MCF 10A (cell line): ENCODE measurements around the gene RNF5. TPM values are rescaled to one million over a fixed set of nuclear protein-coding genes. Genes with fewer than 3 reads are reported as not detected.

ENCODE experiments used
- BruUV-seq: library from RNA; stranded (reverse); fragments of 400-500 nt; replicated peaks from 2 replicates; lab custom pipeline; 2021; lab: Mats Ljungman, UMichigan
- CTCF ChIA-PET: fragments of 300-600 bp; sonication (Branson Sonifier 250); formaldehyde crosslinking; extraction: SDS; loops from one replicate; lab custom pipeline; 2021; ENCODE audit warnings: antibody characterized with exemption, inconsistent platforms; lab: Yijun Ruan, JAX
- POLR2A ChIA-PET: fragments of 300-600, 350-650 bp; sonication (Branson Sonifier 250); formaldehyde crosslinking; extraction: SDS; loops from one replicate; lab custom pipeline; 2020; ENCODE audit warnings: antibody characterized with exemption, inconsistent platforms; lab: Yijun Ruan, JAX
- DNase-seq: peaks from one replicate; pipeline ENCODE4 v3.0.0-alpha.2; 2018; ENCODE audit not compliant: unreplicated experiment
- H3K27ac Mint-ChIP-seq: one replicate; pipeline ENCODE4 v1.8.0; 2022; ENCODE audit warnings: mild to moderate bottlenecking, low read depth, mixed read lengths; ENCODE audit not compliant: unreplicated experiment
- H3K27me3 Mint-ChIP-seq: one replicate; pipeline ENCODE4 v1.8.0; 2022; ENCODE audit warnings: mixed read lengths; ENCODE audit not compliant: insufficient read depth, unreplicated experiment
- H3K36me3 Mint-ChIP-seq: one replicate; pipeline ENCODE4 v1.8.0; 2022; ENCODE audit warnings: mild to moderate bottlenecking, moderate library complexity, mixed read lengths; ENCODE audit not compliant: insufficient read depth, unreplicated experiment
- H3K4me1 Mint-ChIP-seq: one replicate; pipeline ENCODE4 v1.8.0; 2022; ENCODE audit warnings: mixed read lengths; ENCODE audit not compliant: insufficient read depth, unreplicated experiment
- H3K4me3 Mint-ChIP-seq: one replicate; pipeline ENCODE4 v1.8.0; 2022; ENCODE audit warnings: mild to moderate bottlenecking, moderate library complexity, mixed read lengths; ENCODE audit not compliant: unreplicated experiment
- H3K9me3 Mint-ChIP-seq: one replicate; pipeline ENCODE4 v1.8.0; 2022; ENCODE audit warnings: mixed read lengths; ENCODE audit not compliant: unreplicated experiment
- intact Hi-C: fragments of 100-400 bp; cut with micrococcal nuclease; formaldehyde crosslinking; loops from 2 replicates; pipeline ENCODE4 v1.14.1; 2022
- microRNA-seq: library from miRNA; unstranded; fragments of <30 nt; microRNA quantifications from one replicate; pipeline ENCODE4 v1.2.0, GENCODE V29; 2022
- total RNA-seq: library from RNA; stranded (reverse); gene quantifications from 2 replicates; pipeline ENCODE4 v1.2.3, GENCODE V29; 2022
- TF ChIP-seq, protein P1 (sequence below): fragments of 200-600 bp; IDR thresholded peaks from one replicate; pipeline ENCODE4 v1.8.0; 2022; ENCODE audit warnings: antibody characterized with exemption, mild to moderate bottlenecking; ENCODE audit not compliant: unreplicated experiment

RNF5 gene
- total RNA-seq, 1 experiment from 2014 or later, result 28.1 TPM

DNA sequence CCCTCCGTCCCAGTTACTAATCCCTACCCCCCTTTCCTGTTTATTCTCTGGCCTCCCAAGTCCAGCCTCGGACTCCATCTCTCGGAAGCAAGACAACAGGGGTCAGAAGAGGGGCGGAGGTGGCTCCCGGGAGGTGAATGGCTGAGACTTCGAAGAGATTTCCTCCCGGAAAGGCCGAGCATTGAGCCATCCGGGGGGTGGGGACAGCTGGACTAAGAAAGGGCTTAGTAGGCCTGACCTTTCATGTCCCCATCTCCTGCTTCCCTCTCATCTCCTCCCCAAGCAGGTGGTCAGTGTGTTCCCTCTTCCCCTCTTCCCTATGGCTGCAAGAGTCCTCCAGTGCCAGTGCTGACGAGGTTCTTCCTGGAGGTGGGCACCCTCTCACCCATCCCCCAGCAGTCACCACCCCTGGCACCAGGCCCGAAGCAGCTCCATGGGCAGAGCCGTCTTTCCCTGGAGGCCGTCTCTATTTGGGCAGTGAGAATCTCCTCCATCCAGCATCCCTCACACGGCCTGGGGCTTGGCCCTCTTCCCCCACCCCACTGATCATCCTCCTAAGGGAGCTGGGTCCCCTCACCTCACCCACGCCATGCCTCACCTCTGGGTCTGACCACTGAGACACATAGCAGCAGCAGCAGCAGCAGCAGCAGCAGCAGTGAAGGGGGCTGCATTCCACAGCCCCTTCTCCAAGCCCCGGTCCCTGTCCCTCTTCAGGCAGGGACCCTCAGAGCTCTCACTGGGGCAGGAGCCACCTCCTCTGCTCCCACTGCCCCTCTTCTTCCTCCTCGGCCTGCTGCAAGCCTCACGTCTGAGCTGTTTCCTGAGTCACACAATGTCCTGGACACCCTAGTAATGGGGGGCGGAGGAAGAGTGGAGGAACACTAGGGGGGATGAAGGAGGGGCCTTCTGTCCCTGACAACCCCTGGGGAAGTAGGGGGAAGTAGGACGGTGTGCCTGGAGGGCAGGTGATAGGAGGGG, 45.3 kb downstream of the RNF5 start, which contains the start of gene NOTCH4:
NOTCH4 (minus strand) TSS at position 810 of the 978 bp plus-strand sequence; CDS start at position 671, 139 bp downstream.
- Mint-ChIP-seq H3K9me3 (no peaks in the 10 kb centered on the region), H3K27ac (no peak within 1 kb of the TSS), H3K4me3 (no peak within 1 kb of the TSS), H3K4me1 (peaks cover 5% of the 10 kb centered on the region), H3K27me3 (peaks cover 38% of the 10 kb centered on the region), H3K36me3 (no peaks in the 10 kb centered on the region)
- no TSS peak for BruUV-seq
- intact Hi-C loops, result no loop called here
- ChIA-PET CTCF (interaction anchor here (0.6 to 1.0 kb wide), 2 partner anchors 21 to 543 kb away, joined by 3 to 6 read pairs; partner anchors contain the start of gene LY6G5C), POLR2A (no interaction called here)
- TF ChIP-seq, protein P1, sequence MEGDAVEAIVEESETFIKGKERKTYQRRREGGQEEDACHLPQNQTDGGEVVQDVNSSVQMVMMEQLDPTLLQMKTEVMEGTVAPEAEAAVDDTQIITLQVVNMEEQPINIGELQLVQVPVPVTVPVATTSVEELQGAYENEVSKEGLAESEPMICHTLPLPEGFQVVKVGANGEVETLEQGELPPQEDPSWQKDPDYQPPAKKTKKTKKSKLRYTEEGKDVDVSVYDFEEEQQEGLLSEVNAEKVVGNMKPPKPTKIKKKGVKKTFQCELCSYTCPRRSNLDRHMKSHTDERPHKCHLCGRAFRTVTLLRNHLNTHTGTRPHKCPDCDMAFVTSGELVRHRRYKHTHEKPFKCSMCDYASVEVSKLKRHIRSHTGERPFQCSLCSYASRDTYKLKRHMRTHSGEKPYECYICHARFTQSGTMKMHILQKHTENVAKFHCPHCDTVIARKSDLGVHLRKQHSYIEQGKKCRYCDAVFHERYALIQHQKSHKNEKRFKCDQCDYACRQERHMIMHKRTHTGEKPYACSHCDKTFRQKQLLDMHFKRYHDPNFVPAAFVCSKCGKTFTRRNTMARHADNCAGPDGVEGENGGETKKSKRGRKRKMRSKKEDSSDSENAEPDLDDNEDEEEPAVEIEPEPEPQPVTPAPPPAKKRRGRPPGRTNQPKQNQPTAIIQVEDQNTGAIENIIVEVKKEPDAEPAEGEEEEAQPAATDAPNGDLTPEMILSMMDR, result no peak
- DNase-seq, result no peak

DNA sequence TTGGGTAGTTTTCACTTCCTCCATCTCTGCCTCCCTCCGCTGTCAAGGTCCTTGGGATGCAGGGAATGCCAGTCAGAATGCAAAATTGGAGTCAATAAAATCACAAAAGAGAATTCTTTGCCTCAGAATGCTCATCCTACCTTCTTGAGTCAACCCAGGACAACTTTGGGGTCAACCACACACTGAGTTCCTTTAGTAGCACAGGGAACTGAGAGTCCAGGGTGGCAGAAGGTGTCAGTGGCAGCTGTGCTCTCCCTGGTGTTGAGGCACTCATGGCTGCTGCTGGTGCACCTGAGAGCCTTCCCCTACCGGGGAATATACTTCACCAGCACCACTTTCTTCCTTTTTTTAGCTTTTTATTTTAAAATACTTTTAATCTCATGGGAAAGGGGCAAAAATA, 46.5 kb downstream of the RNF5 start:
- Mint-ChIP-seq H3K4me1 (peaks cover 5% of the 10 kb centered on the region), H3K36me3 (no peaks in the 10 kb centered on the region), H3K4me3 (no peak overlapping the region), H3K27me3 (peaks cover 27% of the 10 kb centered on the region), H3K27ac (no peak overlapping the region), H3K9me3 (no peaks in the 10 kb centered on the region)
- TF ChIP-seq, protein P1, result no peak
- no TSS peak for BruUV-seq
- ChIA-PET CTCF (no interaction called here), POLR2A (no interaction called here)
- intact Hi-C loops, result no loop called here
- no peak for DNase-seq

DNA sequence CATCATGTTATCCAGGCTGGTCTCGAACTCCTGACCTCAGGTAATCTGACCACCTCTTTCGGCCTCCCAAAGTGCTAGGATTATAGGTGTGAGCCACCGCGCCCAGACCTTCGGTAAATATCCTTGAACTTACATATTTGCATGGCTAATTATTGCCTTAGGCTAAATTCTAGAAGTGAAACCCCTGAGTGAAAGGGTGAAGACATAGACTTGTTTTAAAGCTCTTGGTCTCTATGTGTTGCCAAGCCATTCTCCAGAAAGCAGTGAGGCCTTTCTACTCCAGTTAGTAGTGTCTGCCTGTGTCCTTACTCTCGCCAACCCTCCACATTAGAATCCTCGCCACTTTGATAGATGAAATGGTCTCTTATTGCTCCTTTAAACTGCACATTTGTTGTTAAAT, 48.2 kb downstream of the RNF5 start:
- H3K27ac Mint-ChIP-seq, result no peak overlapping the region
- TF ChIP-seq, protein P1, result no peak
- peaks cover 5% of the 10 kb centered on the region for H3K4me1 Mint-ChIP-seq
- DNase-seq, result no peak
- BruUV-seq, result no TSS peak
- peaks cover 15% of the 10 kb centered on the region for H3K27me3 Mint-ChIP-seq
- ChIA-PET POLR2A (no interaction called here), CTCF (no interaction called here)
- H3K9me3 Mint-ChIP-seq, result no peaks in the 10 kb centered on the region
- H3K36me3 Mint-ChIP-seq, result no peaks in the 10 kb centered on the region
- no peak overlapping the region for H3K4me3 Mint-ChIP-seq
- intact Hi-C loops, result no loop called here

Small RNA genes lying within 50 kb of the gene (microRNA-seq; reads per million reads assigned to microRNA genes)
- gene MIR6721 (1.9 reads per million, percentile 13 among the genes with 10 or more reads in this experiment), gene MIR6833 (not detected)

Other genes with a start within 250 kb of the RNF5 start
- 24.5 and 24.6 TPM in 2 replicates for gene CFB, start 232.3 kb upstream of the RNF5 start, total RNA-seq
- gene NELFE, start 219.4 kb upstream of the RNF5 start, total RNA-seq, result 90.7 and 113 TPM in 2 replicates
- gene SKIC2, start 219.2 kb upstream of the RNF5 start, total RNA-seq, result 53.1 and 66.2 TPM in 2 replicates
- 39.1 and 41.4 TPM in 2 replicates for gene DXO, start 206.3 kb upstream of the RNF5 start, total RNA-seq
- gene C4A, start 196.3 kb upstream of the RNF5 start, total RNA-seq, result 7.7 and 16.2 TPM in 2 replicates
- gene C4B, start 163.6 kb upstream of the RNF5 start, total RNA-seq, result 7.7 and 12.7 TPM in 2 replicates
- 0.33 and 0.88 TPM in 2 replicates for gene CYP21A2, start 140.0 kb upstream of the RNF5 start, total RNA-seq
- 3.0 and 4.3 TPM in 2 replicates for gene TNXB, start 69.1 kb upstream of the RNF5 start, total RNA-seq
- gene ATF6B, start 50.2 kb upstream of the RNF5 start, total RNA-seq, result 65.6 and 86.5 TPM in 2 replicates
- gene FKBPL, start 48.1 kb upstream of the RNF5 start, total RNA-seq, result 4.8 and 5.8 TPM in 2 replicates
- 0.17 and 0.19 TPM in 2 replicates for gene PRRT1, start 26.5 kb upstream of the RNF5 start, total RNA-seq
- 3.7 and 5.4 TPM in 2 replicates for gene PPT2, start 24.3 kb upstream of the RNF5 start, total RNA-seq
- gene EGFL8, start 13.8 kb upstream of the RNF5 start, total RNA-seq, result 3.1 and 6.7 TPM in 2 replicates
- gene AGPAT1, start 2.3 kb upstream of the RNF5 start, total RNA-seq, result 37.8 and 43.4 TPM in 2 replicates
- gene AGER, start 5.8 kb downstream of the RNF5 start, total RNA-seq, result 8.0 and 8.4 TPM in 2 replicates
- gene PBX2, start 11.8 kb downstream of the RNF5 start, total RNA-seq, result 48.1 and 49.2 TPM in 2 replicates
- 0.71 and 0.84 TPM in 2 replicates for gene GPSM3, start 14.2 kb downstream of the RNF5 start, total RNA-seq
- not detected in 2 replicates for gene NOTCH4, start 45.7 kb downstream of the RNF5 start, total RNA-seq
- gene TSBP1, start 193.5 kb downstream of the RNF5 start, total RNA-seq, result not detected in 2 replicates
- not detected in 2 replicates for gene BTNL2, start 228.8 kb downstream of the RNF5 start, total RNA-seq